Activated gamma-delta T cell treated with anti-CD3 and anti-CD28 coated beads, Interleukin-2, amount 50 U/mL, for 16 hours (primary cell): ENCODE results near the gene EIPR1.

Source experiments
- DNase-seq: peaks from one replicate; pipeline ENCODE4 v3.0.0-alpha.2; 2020; ENCODE audit warnings: low read depth

The EIPR1 gene

GRCh38 chr2:3377612-3378432 lies at the start of gene EIPR1:
EIPR1 (minus strand) TSS chr2:3377818; CDS start chr2:3377689, 129 bp downstream.
- peak; percentile 92 for DNase-seq

GRCh38 chr2:3427272-3427671 lies 49.7 kb upstream of the EIPR1 start:
- DNase-seq = no peak

- DNase-seq = no peak
These were observed 49.0 kb upstream of the EIPR1 start for GRCh38 chr2:3426615-3427014.

- DNase-seq = no peak
These were observed 46.7 kb upstream of the EIPR1 start for GRCh38 chr2:3424171-3424795.

- peak; percentile 63 for DNase-seq
These were observed 46.0 kb upstream of the EIPR1 start for GRCh38 chr2:3423492-3424170.

GRCh38 chr2:3422161-3422779 lies 44.7 kb upstream of the EIPR1 start:
- DNase-seq = no peak

- DNase-seq = no peak
These were observed 44.0 kb upstream of the EIPR1 start for GRCh38 chr2:3421580-3421979.

- DNase-seq = no peak
These were observed 43.3 kb upstream of the EIPR1 start for GRCh38 chr2:3420769-3421397.

GRCh38 chr2:3420076-3420768 lies 42.6 kb upstream of the EIPR1 start:
- no peak for DNase-seq

GRCh38 chr2:3418766-3419404 lies 41.3 kb upstream of the EIPR1 start:
- no peak for DNase-seq

GRCh38 chr2:3414133-3414860 lies 36.7 kb upstream of the EIPR1 start:
- DNase-seq = no peak

- no peak for DNase-seq
These were observed 36.1 kb upstream of the EIPR1 start for GRCh38 chr2:3413697-3414096.

- DNase-seq = no peak
These were observed 33.5 kb upstream of the EIPR1 start for GRCh38 chr2:3411103-3411502.

GRCh38 chr2:3409627-3410170 lies 32.1 kb upstream of the EIPR1 start:
- DNase-seq = no peak

- no peak for DNase-seq
These were observed 31.2 kb upstream of the EIPR1 start for GRCh38 chr2:3408781-3409180.

GRCh38 chr2:3406501-3406900 lies 28.9 kb upstream of the EIPR1 start:
- no peak for DNase-seq

- DNase-seq = no peak
These were observed 28.3 kb upstream of the EIPR1 start for GRCh38 chr2:3405876-3406275.

- no peak for DNase-seq
These were observed 27.7 kb upstream of the EIPR1 start for GRCh38 chr2:3405307-3405706.

- no peak for DNase-seq
These were observed 26.8 kb upstream of the EIPR1 start for GRCh38 chr2:3404349-3404894.
